DND-41 (cell line): ENCODE measurements around the gene SLC39A2.
A peak's percentile ranks its signal among the peaks of the same experiment; 100 is the strongest.

Source experiments
- ATAC-seq: fragments of 200-7000 bp; cut with Tn5 transposase; 3 replicates; pipeline ENCODE4 v1.9.1; 2021; ENCODE audit warnings: low read depth; ENCODE audit not compliant: insufficient read depth
- DNase-seq: peaks from one replicate; pipeline ENCODE4 v3.0.0-alpha.2; 2020
- H2AFZ ChIP-seq: 2 replicates; pipeline ENCODE4 v1.6.0; 2012; ENCODE audit warnings: low read depth, low read length
- H3K27ac ChIP-seq: 2 replicates; pipeline ENCODE4 v1.5.1; 2012; ENCODE audit warnings: low read length, inconsistent platforms
- H3K27me3 ChIP-seq: fragments of 200-600 bp; sonication (generic); 2 replicates; pipeline ENCODE4 v1.6.0; 2012; ENCODE audit warnings: low read length, mild to moderate bottlenecking, inconsistent platforms; ENCODE audit not compliant: insufficient read depth, poor library complexity
- H3K36me3 ChIP-seq: 2 replicates; pipeline ENCODE4 v1.5.1; 2012; ENCODE audit warnings: low read length, inconsistent platforms; ENCODE audit not compliant: insufficient read depth
- H3K4me1 ChIP-seq: 2 replicates; pipeline ENCODE4 v1.5.1; 2012; ENCODE audit warnings: mild to moderate bottlenecking, low read length; ENCODE audit not compliant: insufficient read depth
- H3K4me2 ChIP-seq: 2 replicates; pipeline ENCODE4 v1.6.0; 2012; ENCODE audit warnings: mild to moderate bottlenecking, moderate library complexity, low read length, inconsistent platforms; ENCODE audit not compliant: insufficient read depth
- H3K4me3 ChIP-seq, 2 experiments: fragments of 200-600 bp in 1 of 2; shearing (Covaris generic) in 1 of 2; 2 replicates each; pipeline ENCODE4 v1.5.1; 2012 to 2016; ENCODE audit warnings: inconsistent platforms in 2 of 2, low read length in 2 of 2, mild to moderate bottlenecking in 2 of 2, low read depth in 1 of 2, moderate library complexity in 1 of 2
- H3K79me2 ChIP-seq: 2 replicates; pipeline ENCODE4 v1.6.0; 2012; ENCODE audit warnings: low read length, inconsistent platforms; ENCODE audit not compliant: insufficient read depth
- H3K9ac ChIP-seq: 2 replicates; pipeline ENCODE4 v1.6.0; 2012; ENCODE audit warnings: low read depth, mild to moderate bottlenecking, inconsistent platforms, low read length, moderate library complexity
- H3K9me3 ChIP-seq: 2 replicates; pipeline ENCODE4 v1.5.1; 2012; ENCODE audit warnings: low read length, moderate library complexity, mild to moderate bottlenecking, inconsistent platforms; ENCODE audit not compliant: insufficient read depth, severe bottlenecking
- H4K20me1 ChIP-seq: 2 replicates; pipeline ENCODE4 v1.6.0; 2012; ENCODE audit warnings: low read length; ENCODE audit not compliant: insufficient read depth
- EZH2 ChIP-seq: IDR thresholded peaks from 3 replicates; pipeline ENCODE4 v1.6.1; 2012; ENCODE audit warnings: borderline replicate concordance, low read depth, mild to moderate bottlenecking, moderate library complexity, low read length, inconsistent platforms; ENCODE audit not compliant: severe bottlenecking
- TF ChIP-seq, protein P1 (sequence below): IDR thresholded peaks from 2 replicates; pipeline ENCODE4 v1.5.1; 2012; ENCODE audit warnings: borderline replicate concordance, low read length, moderate library complexity, mild to moderate bottlenecking; ENCODE audit not compliant: poor library complexity, severe bottlenecking; ENCODE audit errors: extremely low read depth

SLC39A2 gene

DNA sequence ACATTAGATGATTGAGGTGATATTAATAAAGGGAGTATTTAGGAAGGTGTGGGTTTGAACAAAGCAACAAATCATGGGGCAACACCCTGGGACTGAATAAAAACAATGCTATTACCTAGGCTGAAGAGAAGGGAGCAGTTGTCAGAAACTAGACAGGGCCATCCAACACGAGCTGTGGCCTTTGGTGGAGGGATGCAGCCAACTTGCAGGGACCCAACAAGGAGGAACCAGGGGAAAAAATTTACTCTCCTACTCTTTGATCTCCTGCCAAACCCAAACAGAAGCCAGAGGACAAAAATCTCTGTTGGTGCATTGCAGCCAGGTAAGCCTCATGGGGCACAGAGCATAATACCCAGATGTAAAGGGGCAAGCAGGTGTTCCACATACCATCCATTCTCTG is 12.0 kb downstream of the SLC39A2 start:
- Histone ChIP-seq H3K9me3 (no peaks in the 10 kb centered on the region), H3K36me3 (no peaks in the 10 kb centered on the region), H3K79me2 (no peaks in the 10 kb centered on the region), H2AFZ (no peak overlapping the region), H4K20me1 (no peaks in the 10 kb centered on the region), H3K27me3 (peaks cover 7% of the 10 kb centered on the region), H3K27ac (no peak overlapping the region), H3K4me2 (no peak overlapping the region), H3K9ac (no peak overlapping the region), H3K4me3 (no peak overlapping the region), H3K4me1 (no peaks in the 10 kb centered on the region)
- no peak for ATAC-seq
- DNase-seq, result no peak
- TF ChIP-seq EZH2, result no peak
- TF ChIP-seq, protein P1, sequence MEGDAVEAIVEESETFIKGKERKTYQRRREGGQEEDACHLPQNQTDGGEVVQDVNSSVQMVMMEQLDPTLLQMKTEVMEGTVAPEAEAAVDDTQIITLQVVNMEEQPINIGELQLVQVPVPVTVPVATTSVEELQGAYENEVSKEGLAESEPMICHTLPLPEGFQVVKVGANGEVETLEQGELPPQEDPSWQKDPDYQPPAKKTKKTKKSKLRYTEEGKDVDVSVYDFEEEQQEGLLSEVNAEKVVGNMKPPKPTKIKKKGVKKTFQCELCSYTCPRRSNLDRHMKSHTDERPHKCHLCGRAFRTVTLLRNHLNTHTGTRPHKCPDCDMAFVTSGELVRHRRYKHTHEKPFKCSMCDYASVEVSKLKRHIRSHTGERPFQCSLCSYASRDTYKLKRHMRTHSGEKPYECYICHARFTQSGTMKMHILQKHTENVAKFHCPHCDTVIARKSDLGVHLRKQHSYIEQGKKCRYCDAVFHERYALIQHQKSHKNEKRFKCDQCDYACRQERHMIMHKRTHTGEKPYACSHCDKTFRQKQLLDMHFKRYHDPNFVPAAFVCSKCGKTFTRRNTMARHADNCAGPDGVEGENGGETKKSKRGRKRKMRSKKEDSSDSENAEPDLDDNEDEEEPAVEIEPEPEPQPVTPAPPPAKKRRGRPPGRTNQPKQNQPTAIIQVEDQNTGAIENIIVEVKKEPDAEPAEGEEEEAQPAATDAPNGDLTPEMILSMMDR, result no peak

DNA sequence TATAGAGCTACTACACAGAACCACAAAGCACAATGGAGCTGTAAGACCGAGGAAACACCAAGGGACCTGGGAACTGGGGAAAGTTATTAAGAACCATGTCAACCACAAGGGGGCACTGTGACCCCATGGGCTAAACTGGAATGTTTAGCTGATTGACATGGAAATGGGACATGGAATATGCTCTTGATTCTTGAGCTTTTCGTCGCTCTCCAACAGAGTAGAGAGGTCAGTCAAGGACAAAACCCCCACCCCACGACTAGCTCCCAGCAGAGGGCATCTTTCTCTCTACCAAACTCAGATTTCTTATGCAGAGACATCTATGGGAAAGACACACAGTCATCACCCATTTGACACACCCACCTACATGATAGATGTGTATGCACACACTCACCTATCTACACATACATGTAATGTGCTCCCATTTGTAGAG is 15.7 kb downstream of the SLC39A2 start:
- H3K4me3 ChIP-seq, result no peak overlapping the region
- no peaks in the 10 kb centered on the region for H3K36me3 ChIP-seq
- H3K4me2 ChIP-seq, result no peak overlapping the region
- H2AFZ ChIP-seq, result no peak overlapping the region; the same call in 1 of the 2 replicates
- H3K27me3 ChIP-seq, result peaks cover 7% of the 10 kb centered on the region
- H3K4me1 ChIP-seq, result no peaks in the 10 kb centered on the region
- no peak overlapping the region for H3K9ac ChIP-seq
- TF ChIP-seq, protein P1, result peak; percentile 91
- TF ChIP-seq EZH2, result no peak
- ATAC-seq, result peak; percentile 93
- no peaks in the 10 kb centered on the region for H3K9me3 ChIP-seq
- DNase-seq, result peak; percentile 81
- no peaks in the 10 kb centered on the region for H3K79me2 ChIP-seq
- no peak overlapping the region for H3K27ac ChIP-seq
- H4K20me1 ChIP-seq, result no peaks in the 10 kb centered on the region

DNA sequence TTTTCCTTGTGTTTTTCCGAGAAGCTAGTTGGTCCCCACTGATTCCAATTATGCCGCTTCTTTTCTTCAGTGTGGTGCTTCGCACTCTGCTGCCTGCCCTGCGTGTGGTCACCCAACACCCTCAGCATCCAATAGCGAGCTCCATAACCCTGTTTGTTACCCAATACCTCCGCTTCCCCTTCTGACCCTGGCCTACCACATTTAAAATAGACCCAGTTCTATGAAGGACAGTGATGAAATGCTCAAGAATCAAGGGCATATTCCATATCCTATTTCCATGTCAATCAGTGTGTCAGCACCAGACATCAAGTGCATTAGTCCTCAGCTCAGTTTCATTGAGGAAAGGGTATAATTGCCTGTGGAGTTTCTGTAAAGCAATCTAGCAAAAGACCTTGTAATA is 16.2 kb downstream of the SLC39A2 start:
- no peak for TF ChIP-seq EZH2
- TF ChIP-seq, protein P1, result no peak
- DNase-seq, result no peak
- ATAC-seq, result no peak
- Histone ChIP-seq H3K4me1 (no peaks in the 10 kb centered on the region), H3K36me3 (no peaks in the 10 kb centered on the region), H4K20me1 (no peaks in the 10 kb centered on the region), H3K9ac (no peak overlapping the region), H3K79me2 (no peaks in the 10 kb centered on the region), H3K9me3 (no peaks in the 10 kb centered on the region), H2AFZ (no peak overlapping the region), H3K4me3 (no peak overlapping the region), H3K27me3 (peaks cover 7% of the 10 kb centered on the region), H3K27ac (no peak overlapping the region), H3K4me2 (no peak overlapping the region)
